ENCODE measurements around the gene DGKG. TPM values are rescaled to one million over a fixed set of nuclear protein-coding genes. Genes with fewer than 3 reads are reported as not detected.

Gene DGKG
- total RNA-seq, 1 donor: 2.5 TPM

- Histone ChIP-seq H3K27me3 (ENCODE audit: insufficient read depth, low read length) (no peaks in the 10 kb centered on the region), H3K4me2 (ENCODE audit: insufficient read depth, low read length) (no peak overlapping the region), H3K4me3 (ENCODE audit: insufficient read depth, low read length) (no peak overlapping the region), H3K36me3 (ENCODE audit: insufficient read depth, low read length) (no peaks in the 10 kb centered on the region), H2AFZ (ENCODE audit: low read length) (no peak overlapping the region), H3K9me3 (ENCODE audit: low read depth, low read length) (no peaks in the 10 kb centered on the region), H4K20me1 (ENCODE audit: insufficient read depth, low read length) (no peaks in the 10 kb centered on the region), H3K79me2 (ENCODE audit: insufficient read depth, low read length) (no peaks in the 10 kb centered on the region), H3K27ac (ENCODE audit: low read depth, low read length) (no peak overlapping the region), H3K4me1 (ENCODE audit: insufficient read depth, low read length) (no peaks in the 10 kb centered on the region)
- TF ChIP-seq, protein P1, sequence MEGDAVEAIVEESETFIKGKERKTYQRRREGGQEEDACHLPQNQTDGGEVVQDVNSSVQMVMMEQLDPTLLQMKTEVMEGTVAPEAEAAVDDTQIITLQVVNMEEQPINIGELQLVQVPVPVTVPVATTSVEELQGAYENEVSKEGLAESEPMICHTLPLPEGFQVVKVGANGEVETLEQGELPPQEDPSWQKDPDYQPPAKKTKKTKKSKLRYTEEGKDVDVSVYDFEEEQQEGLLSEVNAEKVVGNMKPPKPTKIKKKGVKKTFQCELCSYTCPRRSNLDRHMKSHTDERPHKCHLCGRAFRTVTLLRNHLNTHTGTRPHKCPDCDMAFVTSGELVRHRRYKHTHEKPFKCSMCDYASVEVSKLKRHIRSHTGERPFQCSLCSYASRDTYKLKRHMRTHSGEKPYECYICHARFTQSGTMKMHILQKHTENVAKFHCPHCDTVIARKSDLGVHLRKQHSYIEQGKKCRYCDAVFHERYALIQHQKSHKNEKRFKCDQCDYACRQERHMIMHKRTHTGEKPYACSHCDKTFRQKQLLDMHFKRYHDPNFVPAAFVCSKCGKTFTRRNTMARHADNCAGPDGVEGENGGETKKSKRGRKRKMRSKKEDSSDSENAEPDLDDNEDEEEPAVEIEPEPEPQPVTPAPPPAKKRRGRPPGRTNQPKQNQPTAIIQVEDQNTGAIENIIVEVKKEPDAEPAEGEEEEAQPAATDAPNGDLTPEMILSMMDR (IDR thresholded peaks at IDR 0.05; ENCODE audit: extremely low read depth, low read depth, low read length): no peak
- no peak for DNase-seq (ENCODE audit: insufficient read length, low spot score, missing footprints)
These were observed 192.7 kb downstream of the DGKG start for GRCh38 chr3:186169379-186169778.

DNA sequence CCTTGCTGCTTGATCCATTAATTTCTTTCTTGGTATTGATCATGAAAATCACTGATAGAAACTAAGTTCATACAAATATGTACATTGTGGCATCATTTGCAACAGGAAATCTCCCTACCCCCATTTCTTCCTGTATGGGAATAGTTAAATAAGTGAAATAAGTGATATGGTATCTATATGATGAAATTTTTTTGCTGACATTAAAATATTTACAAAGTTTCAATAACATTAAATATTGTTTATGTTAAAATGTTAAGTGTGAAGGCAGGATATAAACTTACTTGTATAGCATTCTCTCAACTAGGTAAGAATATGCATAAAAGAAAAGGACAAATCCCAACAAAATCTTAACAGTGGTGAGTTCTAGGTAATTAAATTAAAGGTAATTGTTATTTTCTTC, 193.1 kb downstream of the DGKG start:
- no peaks in the 10 kb centered on the region for H3K27me3 ChIP-seq (ENCODE audit: insufficient read depth, low read length)
- H4K20me1 ChIP-seq (ENCODE audit: insufficient read depth, low read length): no peaks in the 10 kb centered on the region
- no peaks in the 10 kb centered on the region for H3K4me1 ChIP-seq (ENCODE audit: insufficient read depth, low read length)

DNA sequence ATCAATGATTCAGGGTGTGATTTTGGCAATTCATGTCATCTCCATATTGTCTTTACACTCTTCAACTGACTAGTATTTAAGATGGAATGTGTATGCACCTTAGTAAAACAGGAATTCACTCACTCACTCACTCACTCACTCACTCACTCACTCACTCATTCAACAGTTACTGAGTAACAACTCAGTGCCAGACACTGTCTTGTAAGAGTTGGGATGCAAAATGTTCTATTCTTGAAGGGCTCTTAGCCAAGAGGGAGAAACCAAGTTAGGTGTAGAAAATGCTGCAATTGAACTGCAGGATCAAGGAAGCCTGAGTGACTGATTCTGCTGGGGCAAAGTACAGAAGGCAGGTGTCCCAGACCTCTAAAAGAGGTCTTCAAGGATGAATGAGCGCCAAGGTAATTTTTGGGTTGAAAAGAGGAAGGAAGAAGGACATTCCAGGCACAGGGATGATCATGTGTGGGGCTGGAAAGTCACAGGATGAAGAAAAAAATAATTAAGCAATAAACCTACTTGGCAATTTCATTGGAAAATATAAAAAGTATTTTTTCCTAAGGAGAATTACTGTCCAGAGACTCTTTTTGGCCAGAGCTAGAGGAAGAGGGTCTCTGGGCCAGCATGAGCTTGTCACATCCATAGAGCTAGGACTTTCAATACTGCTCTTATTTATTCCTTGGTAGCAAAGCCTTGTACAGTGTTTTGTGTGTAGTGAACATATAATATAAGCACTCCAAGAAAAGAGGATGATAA, 194.2 kb downstream of the DGKG start:
- Histone ChIP-seq H4K20me1 (ENCODE audit: insufficient read depth, low read length) (no peaks in the 10 kb centered on the region), H3K27me3 (ENCODE audit: insufficient read depth, low read length) (no peaks in the 10 kb centered on the region), H3K4me3 (ENCODE audit: insufficient read depth, low read length) (no peak overlapping the region), H3K4me1 (ENCODE audit: insufficient read depth, low read length) (no peaks in the 10 kb centered on the region), H3K4me2 (ENCODE audit: insufficient read depth, low read length) (no peak overlapping the region), H2AFZ (ENCODE audit: low read length) (no peak overlapping the region), H3K36me3 (ENCODE audit: insufficient read depth, low read length) (no peaks in the 10 kb centered on the region), H3K27ac (ENCODE audit: low read depth, low read length) (no peak overlapping the region), H3K79me2 (ENCODE audit: insufficient read depth, low read length) (no peaks in the 10 kb centered on the region), H3K9me3 (ENCODE audit: low read depth, low read length) (no peaks in the 10 kb centered on the region)
- TF ChIP-seq, protein P1 (IDR thresholded peaks at IDR 0.05; ENCODE audit: extremely low read depth, low read depth, low read length): no peak
- no peak for DNase-seq (ENCODE audit: insufficient read length, low spot score, missing footprints)

More for the DNA sequence above, 193.1 kb downstream of the DGKG start:
- no peaks in the 10 kb centered on the region for H3K9me3 ChIP-seq (ENCODE audit: low read depth, low read length)
- no peaks in the 10 kb centered on the region for H3K79me2 ChIP-seq (ENCODE audit: insufficient read depth, low read length)
- no peaks in the 10 kb centered on the region for H3K36me3 ChIP-seq (ENCODE audit: insufficient read depth, low read length)
- H3K27ac ChIP-seq (ENCODE audit: low read depth, low read length): no peak overlapping the region
- no peak overlapping the region for H3K4me2 ChIP-seq (ENCODE audit: insufficient read depth, low read length)
- DNase-seq (ENCODE audit: insufficient read length, low spot score, missing footprints): no peak
- H3K4me3 ChIP-seq (ENCODE audit: insufficient read depth, low read length): no peak overlapping the region
- H2AFZ ChIP-seq (ENCODE audit: low read length): no peak overlapping the region
- TF ChIP-seq, protein P1 (IDR thresholded peaks at IDR 0.05; ENCODE audit: extremely low read depth, low read depth, low read length): no peak

GRCh38 chr3:186166491-186167288, 195.3 kb downstream of the DGKG start:
- Histone ChIP-seq H2AFZ (ENCODE audit: low read length) (no peak overlapping the region), H3K27ac (ENCODE audit: low read depth, low read length) (no peak overlapping the region), H3K27me3 (ENCODE audit: insufficient read depth, low read length) (no peaks in the 10 kb centered on the region), H4K20me1 (ENCODE audit: insufficient read depth, low read length) (no peaks in the 10 kb centered on the region), H3K4me2 (ENCODE audit: insufficient read depth, low read length) (no peak overlapping the region), H3K36me3 (ENCODE audit: insufficient read depth, low read length) (no peaks in the 10 kb centered on the region), H3K79me2 (ENCODE audit: insufficient read depth, low read length) (no peaks in the 10 kb centered on the region), H3K4me1 (ENCODE audit: insufficient read depth, low read length) (no peaks in the 10 kb centered on the region), H3K9me3 (ENCODE audit: low read depth, low read length) (no peaks in the 10 kb centered on the region), H3K4me3 (ENCODE audit: insufficient read depth, low read length) (no peak overlapping the region)
- no peak for DNase-seq (ENCODE audit: insufficient read length, low spot score, missing footprints)
- TF ChIP-seq, protein P1 (IDR thresholded peaks at IDR 0.05; ENCODE audit: extremely low read depth, low read depth, low read length): no peak

Measured in osteoblast (primary cell).